ENCODE measurements around the gene CAGE1. TPM values are rescaled to one million over a fixed set of nuclear protein-coding genes. Genes with fewer than 3 reads are reported as not detected.
A peak's percentile ranks its signal among the peaks of the same experiment; 100 is the strongest.

CAGE1 gene
- total RNA-seq, 1 donor from 2014 or later: 0.09 TPM

DNA sequence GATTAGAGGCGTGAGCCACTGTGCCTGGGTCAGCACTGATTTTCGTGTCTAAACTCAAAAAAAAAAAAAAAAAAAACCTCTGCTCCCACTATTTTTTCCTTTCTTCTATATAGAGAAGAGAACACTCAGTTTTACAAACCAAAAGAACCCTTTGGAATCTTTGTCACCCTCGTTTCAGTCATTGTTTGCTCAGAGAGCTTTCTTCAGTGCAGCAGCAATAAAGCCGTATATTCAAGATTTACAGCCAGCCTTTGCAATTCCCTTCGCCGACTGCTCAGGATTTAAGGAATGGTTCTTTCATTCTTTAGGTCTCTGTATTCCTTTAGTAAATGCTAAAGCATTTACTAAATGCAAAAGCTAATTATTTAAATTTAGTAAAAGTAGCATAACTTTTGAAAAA, 20.2 kb upstream of the CAGE1 start:
- TF ChIP-seq CTCF (IDR thresholded peaks at IDR 0.05; ENCODE audit: unreplicated experiment): no peak
- Mint-ChIP-seq H3K27ac (no peak overlapping the region), H3K9me3 (no peaks in the 10 kb centered on the region), H3K4me1 (peaks cover 20% of the 10 kb centered on the region), H3K36me3 (peaks cover 52% of the 10 kb centered on the region), H3K4me3 (no peak overlapping the region), H3K27me3 (ENCODE audit: low read depth) (no peaks in the 10 kb centered on the region)
- DNase-seq (ENCODE audit: low spot score in 2 of 2, unreplicated experiment in 2 of 2): no peak

DNA sequence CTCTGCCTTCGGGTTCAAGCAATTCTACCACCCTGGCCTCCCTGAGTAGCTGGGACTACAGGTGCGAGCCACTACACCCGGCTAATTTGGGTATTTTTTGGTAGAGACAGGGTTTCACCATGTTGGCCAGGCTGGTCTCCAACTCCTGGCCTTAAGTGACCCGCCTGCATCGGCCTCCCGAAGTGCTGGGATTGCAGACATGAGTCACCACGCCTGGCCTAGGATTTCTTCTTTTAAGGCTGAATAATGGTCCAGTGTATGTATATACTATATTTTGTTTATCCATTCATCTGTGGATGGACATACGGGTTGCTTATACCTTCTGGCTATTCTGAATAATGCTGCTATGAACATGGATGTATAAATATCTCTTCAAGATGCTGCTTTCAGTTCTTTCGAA, 17.2 kb upstream of the CAGE1 start:
- Mint-ChIP-seq H3K4me3 (no peak overlapping the region), H3K27me3 (ENCODE audit: low read depth) (no peaks in the 10 kb centered on the region), H3K27ac (no peak overlapping the region), H3K4me1 (no peaks in the 10 kb centered on the region), H3K9me3 (no peaks in the 10 kb centered on the region), H3K36me3 (peaks cover 51% of the 10 kb centered on the region)
- TF ChIP-seq CTCF (IDR thresholded peaks at IDR 0.05; ENCODE audit: unreplicated experiment): no peak
- no peak for DNase-seq (ENCODE audit: low spot score in 2 of 2, unreplicated experiment in 2 of 2)

GRCh38 chr6:7404546-7404945, 15.0 kb upstream of the CAGE1 start:
- H3K4me1 Mint-ChIP-seq: no peaks in the 10 kb centered on the region
- H3K4me3 Mint-ChIP-seq: no peak overlapping the region
- no peak overlapping the region for H3K27ac Mint-ChIP-seq
- no peaks in the 10 kb centered on the region for H3K27me3 Mint-ChIP-seq (ENCODE audit: low read depth)
- no peak for DNase-seq (ENCODE audit: low spot score in 2 of 2, unreplicated experiment in 2 of 2)
- no peaks in the 10 kb centered on the region for H3K9me3 Mint-ChIP-seq
- TF ChIP-seq CTCF (IDR thresholded peaks at IDR 0.05; ENCODE audit: unreplicated experiment): no peak
- peaks cover 45% of the 10 kb centered on the region for H3K36me3 Mint-ChIP-seq

DNA sequence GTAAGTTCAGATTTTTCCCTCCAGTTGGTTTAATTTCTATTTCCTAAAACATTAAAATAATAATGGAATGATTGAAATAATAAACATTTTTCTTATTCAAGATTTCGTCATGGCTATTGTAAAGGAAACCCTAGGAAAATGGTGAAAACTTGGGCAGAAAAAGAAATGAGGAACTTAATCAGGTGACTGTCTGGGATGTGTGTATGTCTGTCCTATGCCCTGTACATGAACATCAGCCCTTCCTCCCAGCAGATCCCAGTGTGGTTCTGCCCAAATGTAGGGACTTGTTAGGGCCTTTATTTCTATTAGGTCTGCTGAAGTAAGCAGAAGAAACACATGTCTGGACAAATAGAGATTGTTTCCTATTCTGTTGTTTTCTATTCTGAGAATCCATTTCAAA, 13.2 kb upstream of the CAGE1 start:
- no peaks in the 10 kb centered on the region for H3K4me1 Mint-ChIP-seq
- no peak for TF ChIP-seq CTCF (IDR thresholded peaks at IDR 0.05; ENCODE audit: unreplicated experiment)
- H3K27ac Mint-ChIP-seq: no peak overlapping the region
- H3K27me3 Mint-ChIP-seq (ENCODE audit: low read depth): no peaks in the 10 kb centered on the region
- peaks cover 41% of the 10 kb centered on the region for H3K36me3 Mint-ChIP-seq
- no peak for DNase-seq (ENCODE audit: low spot score in 2 of 2, unreplicated experiment in 2 of 2)
- no peak overlapping the region for H3K4me3 Mint-ChIP-seq
- no peaks in the 10 kb centered on the region for H3K9me3 Mint-ChIP-seq

DNA sequence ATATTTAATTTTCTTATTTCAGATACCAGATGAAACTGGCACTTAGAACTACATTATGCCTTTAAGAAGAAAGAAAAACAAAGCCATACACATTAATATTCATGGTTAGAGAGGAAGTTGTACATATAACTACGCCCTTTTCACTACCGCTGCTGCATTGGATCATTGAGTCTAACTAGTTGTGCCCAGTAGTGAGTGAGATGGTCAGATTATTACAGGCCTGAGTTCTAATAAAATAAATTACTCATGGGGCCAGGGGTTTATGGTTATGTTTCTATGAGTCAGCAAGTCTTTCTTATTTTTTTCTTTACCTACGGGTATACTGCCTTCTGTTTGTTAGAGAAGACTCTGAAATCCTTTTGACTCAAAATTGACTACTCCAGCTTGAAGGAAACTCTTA, 11.5 kb upstream of the CAGE1 start:
- no peak for TF ChIP-seq CTCF (IDR thresholded peaks at IDR 0.05; ENCODE audit: unreplicated experiment)
- DNase-seq (ENCODE audit: low spot score in 2 of 2, unreplicated experiment in 2 of 2): no peak
- H3K4me3 Mint-ChIP-seq: no peak overlapping the region
- H3K9me3 Mint-ChIP-seq: no peaks in the 10 kb centered on the region
- H3K27me3 Mint-ChIP-seq (ENCODE audit: low read depth): no peaks in the 10 kb centered on the region
- H3K36me3 Mint-ChIP-seq: peaks cover 35% of the 10 kb centered on the region
- H3K4me1 Mint-ChIP-seq: no peaks in the 10 kb centered on the region
- H3K27ac Mint-ChIP-seq: peak overlapping the region; percentile 19

DNA sequence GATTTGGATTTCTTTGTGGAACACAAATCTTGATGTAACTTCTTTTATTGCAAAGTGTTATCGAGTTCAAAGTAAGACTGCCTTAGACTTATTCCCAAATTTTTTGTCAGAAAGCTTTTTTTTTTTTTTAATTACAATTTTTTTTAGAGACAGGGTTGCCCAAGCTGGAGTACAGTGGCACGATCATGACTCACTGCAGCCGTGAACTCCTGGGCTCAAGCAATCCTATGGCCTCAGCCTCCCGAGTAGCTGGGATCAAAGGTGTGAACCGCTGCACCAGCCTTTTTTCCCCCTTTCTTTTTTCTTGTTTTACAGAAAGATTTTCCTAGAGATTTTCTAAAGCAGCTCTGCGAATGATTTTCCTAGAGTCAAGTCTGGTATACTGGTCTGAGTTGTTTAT, 2.9 kb upstream of the CAGE1 start:
- no peak for TF ChIP-seq CTCF (IDR thresholded peaks at IDR 0.05; ENCODE audit: unreplicated experiment)

More for the DNA sequence above, 2.9 kb upstream of the CAGE1 start:
- H3K4me3 Mint-ChIP-seq: no peak overlapping the region
- no peak for DNase-seq (ENCODE audit: low spot score in 2 of 2, unreplicated experiment in 2 of 2)
- no peak overlapping the region for H3K27ac Mint-ChIP-seq
- peaks cover 34% of the 10 kb centered on the region for H3K4me1 Mint-ChIP-seq
- H3K27me3 Mint-ChIP-seq (ENCODE audit: low read depth): no peaks in the 10 kb centered on the region
- H3K9me3 Mint-ChIP-seq: no peaks in the 10 kb centered on the region
- H3K36me3 Mint-ChIP-seq: peaks cover 12% of the 10 kb centered on the region

Data from mesothelial cell of epicardium (in vitro differentiated cells).